GM21526 (cell line): ENCODE measurements around the gene EXOSC10.
A peak's percentile ranks its signal among the peaks of the same experiment; 100 is the strongest.
"Not testable (repeated sequence)": the region's sequence is repeated elsewhere in the genome, so short reads cannot be mapped to it uniquely, and the experiment has no call there.

Experiments
- ATAC-seq: cut with Tn5 transposase; IDR thresholded peaks from one replicate; pipeline ENCODE4 v1.9.1; 2021; ENCODE audit warnings: moderate library complexity; ENCODE audit not compliant: unreplicated experiment, low FRiP score

The EXOSC10 gene

GRCh38 chr1:11063937-11064537 is 35.6 kb downstream of the EXOSC10 start:
- not testable (repeated sequence) for ATAC-seq

GRCh38 chr1:11062965-11063401 is 36.7 kb downstream of the EXOSC10 start:
- no peak for ATAC-seq

- no peak for ATAC-seq
These were observed 37.9 kb downstream of the EXOSC10 start for GRCh38 chr1:11061652-11062365.

GRCh38 chr1:11059968-11060830 is 39.5 kb downstream of the EXOSC10 start, which contains the start of gene SRM:
SRM (minus strand) TSS chr1:11060018; CDS start chr1:11059943, 75 bp downstream.
- peak; percentile 82 for ATAC-seq

GRCh38 chr1:11059155-11059967 is 40.3 kb downstream of the EXOSC10 start:
- peak; percentile 7 for ATAC-seq

GRCh38 chr1:11058595-11059154 is 41.0 kb downstream of the EXOSC10 start:
- ATAC-seq = no peak

- ATAC-seq = no peak
These were observed 41.6 kb downstream of the EXOSC10 start for GRCh38 chr1:11058026-11058425.

- ATAC-seq = no peak
These were observed 42.2 kb downstream of the EXOSC10 start for GRCh38 chr1:11057477-11057876.

GRCh38 chr1:11056504-11056903 is 43.2 kb downstream of the EXOSC10 start:
- ATAC-seq = no peak

- no peak for ATAC-seq
These were observed 44.0 kb downstream of the EXOSC10 start for GRCh38 chr1:11055676-11056075.

- ATAC-seq = no peak
These were observed 45.0 kb downstream of the EXOSC10 start for GRCh38 chr1:11054666-11055065.

GRCh38 chr1:11054181-11054580 is 45.5 kb downstream of the EXOSC10 start:
- no peak for ATAC-seq

GRCh38 chr1:11053758-11054137 is 45.9 kb downstream of the EXOSC10 start:
- no peak for ATAC-seq

GRCh38 chr1:11052839-11053757 is 46.6 kb downstream of the EXOSC10 start:
- no peak for ATAC-seq

GRCh38 chr1:11051781-11052511 is 47.7 kb downstream of the EXOSC10 start:
- ATAC-seq = no peak

GRCh38 chr1:11051121-11051520 is 48.5 kb downstream of the EXOSC10 start:
- not testable (repeated sequence) for ATAC-seq

- ATAC-seq = no peak
These were observed 52.9 kb downstream of the EXOSC10 start, which contains the start of gene MASP2 for GRCh38 chr1:11046625-11047365. MASP2 (minus strand) TSS chr1:11047239; CDS start chr1:11047207, 32 bp downstream.

- ATAC-seq = no peak
These were observed 53.5 kb downstream of the EXOSC10 start for GRCh38 chr1:11046270-11046566.
